Measurements from ENCODE around the gene UQCRHL.

The UQCRHL gene

GRCh38 chr1:15850471-15851001 lies 43.1 kb upstream of the UQCRHL start:
- no peak for TF ChIP-seq CTCF (IDR thresholded peaks at IDR 0.05; ENCODE audit: insufficient read depth, low read length, poor library complexity, severe bottlenecking)
- no peaks in the 10 kb centered on the region for H3K27me3 ChIP-seq (replicated peaks; ENCODE audit: control insufficient read depth, insufficient read depth, low read length)
- no peak for DNase-seq (ENCODE audit: extremely low read depth, insufficient read length)
- H3K4me3 ChIP-seq (replicated peaks; ENCODE audit: low read depth, low read length), result peak overlapping the region; percentile 92
- no peaks in the 10 kb centered on the region for H3K36me3 ChIP-seq (ENCODE audit: control insufficient read depth, insufficient read depth, low read length)

DNA sequence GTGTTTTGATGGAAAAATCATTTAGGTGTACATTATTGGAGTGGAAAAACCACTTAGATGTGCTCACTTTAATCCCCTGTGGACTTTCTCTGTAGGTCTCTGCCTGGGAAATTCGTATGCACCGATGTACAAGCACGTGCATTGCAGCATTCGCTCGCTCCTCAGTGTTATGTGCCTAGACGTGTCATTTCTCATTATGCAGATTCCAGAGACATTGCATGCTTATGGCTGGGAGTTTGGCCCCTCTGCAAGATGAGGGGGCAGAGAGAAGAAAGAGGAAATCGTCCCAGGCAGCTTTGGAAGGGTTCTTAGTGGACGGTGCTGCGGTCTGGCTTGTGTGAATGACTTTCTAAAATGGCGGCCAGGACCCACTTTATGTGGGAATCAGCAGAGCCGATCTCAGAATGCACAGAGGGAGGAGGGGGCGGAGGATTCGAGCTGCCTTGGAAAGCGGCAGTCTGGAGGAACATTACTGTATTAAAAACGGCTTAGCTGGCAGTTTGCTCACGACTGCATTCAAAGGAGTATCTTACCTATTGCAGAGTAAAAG lies 42.4 kb upstream of the UQCRHL start:
- no peaks in the 10 kb centered on the region for H3K27me3 ChIP-seq (replicated peaks; ENCODE audit: control insufficient read depth, insufficient read depth, low read length)
- no peak for DNase-seq (ENCODE audit: extremely low read depth, insufficient read length)
- no peak for TF ChIP-seq CTCF (IDR thresholded peaks at IDR 0.05; ENCODE audit: insufficient read depth, low read length, poor library complexity, severe bottlenecking)
- no peaks in the 10 kb centered on the region for H3K36me3 ChIP-seq (ENCODE audit: control insufficient read depth, insufficient read depth, low read length)
- peak overlapping the region; percentile 92 for H3K4me3 ChIP-seq (replicated peaks; ENCODE audit: low read depth, low read length)

- DNase-seq (ENCODE audit: extremely low read depth, insufficient read length), result peak; percentile 85
- H3K36me3 ChIP-seq (ENCODE audit: control insufficient read depth, insufficient read depth, low read length), result no peaks in the 10 kb centered on the region
- peak overlapping the region; percentile 92 for H3K4me3 ChIP-seq (replicated peaks; ENCODE audit: low read depth, low read length)
- H3K27me3 ChIP-seq (replicated peaks; ENCODE audit: control insufficient read depth, insufficient read depth, low read length), result no peaks in the 10 kb centered on the region
- no peak for TF ChIP-seq CTCF (IDR thresholded peaks at IDR 0.05; ENCODE audit: insufficient read depth, low read length, poor library complexity, severe bottlenecking)
Measured at GRCh38 chr1:15848929-15849774, 41.7 kb upstream of the UQCRHL start.

GRCh38 chr1:15848143-15848928 lies 40.9 kb upstream of the UQCRHL start:
- Histone ChIP-seq H3K4me3 (replicated peaks; ENCODE audit: low read depth, low read length) (peak overlapping the region; percentile 92), H3K36me3 (ENCODE audit: control insufficient read depth, insufficient read depth, low read length) (no peaks in the 10 kb centered on the region), H3K27me3 (replicated peaks; ENCODE audit: control insufficient read depth, insufficient read depth, low read length) (no peaks in the 10 kb centered on the region)
- no peak for TF ChIP-seq CTCF (IDR thresholded peaks at IDR 0.05; ENCODE audit: insufficient read depth, low read length, poor library complexity, severe bottlenecking)
- DNase-seq (ENCODE audit: extremely low read depth, insufficient read length), result peak; percentile 70

DNA sequence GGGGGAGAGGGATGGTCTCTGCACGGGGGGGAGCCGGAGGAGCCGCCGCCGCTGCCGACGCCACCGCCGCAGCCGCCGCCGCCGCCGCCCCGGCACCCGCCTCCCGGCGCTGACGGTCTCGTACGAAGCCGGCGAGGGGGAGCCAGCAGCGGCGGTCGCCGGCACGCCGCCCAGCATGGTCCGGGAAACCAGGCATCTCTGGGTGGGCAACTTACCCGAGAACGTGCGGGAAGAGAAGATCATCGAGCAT lies 40.4 kb upstream of the UQCRHL start:
- peak overlapping the region; percentile 92 for H3K4me3 ChIP-seq (replicated peaks; ENCODE audit: low read depth, low read length)
- no peak for TF ChIP-seq CTCF (IDR thresholded peaks at IDR 0.05; ENCODE audit: insufficient read depth, low read length, poor library complexity, severe bottlenecking)
- no peaks in the 10 kb centered on the region for H3K27me3 ChIP-seq (replicated peaks; ENCODE audit: control insufficient read depth, insufficient read depth, low read length)
- H3K36me3 ChIP-seq (ENCODE audit: control insufficient read depth, insufficient read depth, low read length), result no peaks in the 10 kb centered on the region
- no peak for DNase-seq (ENCODE audit: extremely low read depth, insufficient read length)
